H1 (cell line): ENCODE data around the gene TPPP. TPM values are rescaled to one million over a fixed set of nuclear protein-coding genes. Genes with fewer than 3 reads are reported as not detected.

ENCODE experiments used
- CTCF ChIA-PET: fragments of 300-600 bp; sonication (Branson Sonifier 250); formaldehyde crosslinking; loops from one replicate; lab custom pipeline; 2021; ENCODE audit not compliant: partially characterized antibody; lab: Charles Lee
- POLR2A ChIA-PET: fragments of 300-600 bp; sonication (Branson Sonifier 250); formaldehyde crosslinking; loops from one replicate; lab custom pipeline; 2021; ENCODE audit warnings: inconsistent platforms; ENCODE audit not compliant: partially characterized antibody; lab: Charles Lee
- DNase-seq, 2 experiments: peaks; one replicate each; pipeline versions ENCODE4 v3.0.0 to v3.0.0-alpha.2; 2010 to 2022; ENCODE audit warnings: low spot score in 2 of 2, low read depth in 1 of 2, mixed read lengths in 1 of 2
- FAIRE-seq: peaks from 2 replicates; lab custom pipeline; 2011; peaks lifted over from hg19 to GRCh38; lab: Jason Lieb, UNC
- H2AFZ ChIP-seq: 2 replicates; pipeline ENCODE4 v1.8.1; 2012; ENCODE audit warnings: low read length, inconsistent platforms
- H2AK5ac ChIP-seq: 2 replicates; pipeline ENCODE4 v1.6.1; 2013; ENCODE audit warnings: low read depth, low read length
- H2BK120ac ChIP-seq: replicated peaks from 2 replicates; pipeline ENCODE3; 2013; ENCODE audit warnings: low read depth, low read length, inconsistent platforms
- H2BK12ac ChIP-seq: 2 replicates; pipeline ENCODE4 v1.6.1; 2013; ENCODE audit warnings: low read depth, low read length
- H2BK15ac ChIP-seq: 2 replicates; pipeline ENCODE4 v1.6.1; 2013; ENCODE audit warnings: low read length
- H2BK20ac ChIP-seq: 2 replicates; pipeline ENCODE4 v1.6.1; 2013; ENCODE audit warnings: low read length
- H2BK5ac ChIP-seq: 2 replicates; pipeline ENCODE4 v1.6.1; 2013; ENCODE audit warnings: low read depth, low read length
- H3K14ac ChIP-seq: 2 replicates; pipeline ENCODE4 v1.6.1; 2013; ENCODE audit warnings: inconsistent platforms; ENCODE audit not compliant: insufficient read length
- H3K18ac ChIP-seq: 2 replicates; pipeline ENCODE4 v1.6.1; 2013; ENCODE audit warnings: low read length; ENCODE audit errors: extremely low read depth
- H3K23ac ChIP-seq: 2 replicates; pipeline ENCODE4 v1.6.1; 2013; ENCODE audit warnings: inconsistent platforms; ENCODE audit not compliant: insufficient read length
- H3K23me2 ChIP-seq: 2 replicates; pipeline ENCODE4 v1.6.1; 2013; ENCODE audit warnings: low read depth, low read length
- H3K27ac ChIP-seq: 2 replicates; pipeline ENCODE4 v1.6.1; 2011; ENCODE audit warnings: low read depth, low read length, inconsistent platforms
- H3K27me3 ChIP-seq, 4 experiments: replicated peaks in 1 of 4; 1 replicate in 1 of 4; 2 replicates in 3 of 4; pipeline versions ENCODE4 v1.6.1 to v1.8.1; 2011 to 2013; ENCODE audit warnings: low read length in 3 of 4, mild to moderate bottlenecking in 3 of 4, inconsistent platforms in 2 of 4, mixed read lengths in 2 of 4, moderate library complexity in 1 of 4; ENCODE audit not compliant: control insufficient read depth in 3 of 4, insufficient read depth in 3 of 4; ENCODE audit errors: extremely low read depth in 1 of 4
- H3K36me3 ChIP-seq, 4 experiments: 2 replicates each; pipeline versions ENCODE4 v1.6.1 to v1.8.1; 2011 to 2013; ENCODE audit warnings: mild to moderate bottlenecking in 4 of 4, low read length in 3 of 4, moderate library complexity in 2 of 4, control low read depth in 1 of 4, inconsistent platforms in 1 of 4; ENCODE audit not compliant: insufficient read depth in 4 of 4, control insufficient read depth in 2 of 4
- H3K4ac ChIP-seq: replicated peaks from 2 replicates; pipeline ENCODE3; 2013; ENCODE audit warnings: low read length, low read depth, mixed read lengths, inconsistent platforms; ENCODE audit not compliant: insufficient read length
- H3K4me1 ChIP-seq, 4 experiments: replicated peaks in 1 of 4; 1 replicate in 1 of 4; 2 replicates in 3 of 4; pipeline versions ENCODE4 v1.6.1 to v1.8.1; 2011 to 2013; ENCODE audit warnings: low read length in 3 of 4, inconsistent platforms in 2 of 4, mixed read lengths in 1 of 4; ENCODE audit not compliant: insufficient read depth in 4 of 4, control insufficient read depth in 3 of 4
- H3K4me2 ChIP-seq, 2 experiments: 2 replicates each; pipeline versions ENCODE4 v1.6.1 to v1.8.1; 2011 to 2013; ENCODE audit warnings: low read depth in 2 of 2, low read length in 2 of 2, control low read depth in 1 of 2, inconsistent platforms in 1 of 2, mild to moderate bottlenecking in 1 of 2; ENCODE audit not compliant: insufficient read depth in 1 of 2
- H3K4me3 ChIP-seq, 4 experiments: fragments of 200-600, 300-600 bp in 1 of 4; sonication (generic), shearing (Covaris generic), sonication (Bioruptor Twin) in 1 of 4; 2 replicates each; pipeline versions ENCODE4 v1.5.1 to v1.8.1; 2011 to 2016; ENCODE audit warnings: low read length in 4 of 4, low read depth in 3 of 4, control low read depth in 2 of 4, inconsistent platforms in 2 of 4, mild to moderate bottlenecking in 2 of 4, mixed read lengths in 1 of 4, moderate library complexity in 1 of 4; ENCODE audit not compliant: insufficient read depth in 2 of 4; ENCODE audit errors: extremely low read depth in 1 of 4
- H3K56ac ChIP-seq: replicated peaks from 2 replicates; pipeline ENCODE3; 2013; ENCODE audit warnings: low read depth, mild to moderate bottlenecking, mixed read lengths, low read length, inconsistent platforms; ENCODE audit not compliant: insufficient read length
- H3K79me1 ChIP-seq: 2 replicates; pipeline ENCODE4 v1.6.1; 2013; ENCODE audit warnings: low read depth, low read length, control low read depth
- H3K79me2 ChIP-seq, 2 experiments: 2 replicates each; pipeline versions ENCODE4 v1.6.1 to v1.8.1; 2012 to 2013; ENCODE audit warnings: low read length in 2 of 2, mild to moderate bottlenecking in 2 of 2, inconsistent platforms in 1 of 2; ENCODE audit not compliant: insufficient read depth in 2 of 2, control insufficient read depth in 1 of 2
- H3K9ac ChIP-seq, 4 experiments: replicated peaks in 1 of 4; 1 replicate in 1 of 4; 2 replicates in 3 of 4; pipeline versions ENCODE4 v1.6.1 to v1.8.1; 2011 to 2013; ENCODE audit warnings: low read depth in 3 of 4, low read length in 3 of 4, control low read depth in 2 of 4, mild to moderate bottlenecking in 2 of 4, moderate library complexity in 2 of 4, inconsistent platforms in 1 of 4; ENCODE audit errors: extremely low read depth in 1 of 4
- H3K9me3 ChIP-seq, 2 experiments: 2 replicates each; pipeline versions ENCODE4 v1.6.1 to v1.8.1; 2012 to 2013; ENCODE audit warnings: mild to moderate bottlenecking in 2 of 2, moderate library complexity in 2 of 2, control low read depth in 1 of 2, inconsistent platforms in 1 of 2, low read depth in 1 of 2, low read length in 1 of 2, mixed read lengths in 1 of 2; ENCODE audit not compliant: insufficient read depth in 2 of 2
- H4K20me1 ChIP-seq, 2 experiments: replicated peaks in 1 of 2; 2 replicates each; pipeline versions ENCODE3 to v1.8.1; 2011 to 2013; ENCODE audit warnings: inconsistent platforms in 2 of 2, low read length in 2 of 2, mild to moderate bottlenecking in 1 of 2; ENCODE audit not compliant: insufficient read depth in 2 of 2, control insufficient read depth in 1 of 2
- H4K5ac ChIP-seq: 2 replicates; pipeline ENCODE4 v1.6.1; 2013; ENCODE audit warnings: low read length, low read depth, mixed read lengths, inconsistent platforms; ENCODE audit not compliant: insufficient read length
- H4K8ac ChIP-seq: 2 replicates; pipeline ENCODE4 v1.8.0; 2013; ENCODE audit warnings: mild to moderate bottlenecking, moderate library complexity, low read length, inconsistent platforms; ENCODE audit not compliant: insufficient read depth; ENCODE audit errors: extremely low read depth
- H4K91ac ChIP-seq: replicated peaks from 2 replicates; pipeline ENCODE3; 2013; ENCODE audit warnings: low read length, mixed read lengths, inconsistent platforms; ENCODE audit not compliant: insufficient read length
- BCL11A ChIP-seq, 2 experiments: IDR thresholded peaks; one replicate each; pipeline ENCODE4 v1.6.1; 2011; ENCODE audit warnings: low read depth in 2 of 2, low read length in 2 of 2, mild to moderate bottlenecking in 2 of 2
- NANOG ChIP-seq: IDR thresholded peaks from 2 replicates; pipeline ENCODE4 v1.6.1; 2011; ENCODE audit warnings: low read length, low read depth, mild to moderate bottlenecking, inconsistent platforms; ENCODE audit not compliant: insufficient read depth, poor library complexity, severe bottlenecking
- SIX5 ChIP-seq: IDR thresholded peaks from 2 replicates; pipeline ENCODE4 v1.6.1; 2011; ENCODE audit warnings: mild to moderate bottlenecking, low read depth, low read length
- TBP ChIP-seq: IDR thresholded peaks from 2 replicates; pipeline ENCODE4 v1.6.1; 2011; ENCODE audit warnings: low read depth, low read length, improper control_type of control experiment
- TEAD4 ChIP-seq: IDR thresholded peaks from 2 replicates; pipeline ENCODE4 v1.6.1; 2012; ENCODE audit warnings: low read depth, low read length, inconsistent platforms, mixed read lengths
- WGBS, 2 experiments: shearing (Covaris generic) in 1 of 2; methylation state at CpG; one replicate each; pipeline versions ENCODE4 v1.1.6 to v1.1.7; 2013 to 2015; ENCODE audit warnings: low lambda C conversion rate in 2 of 2, mixed read lengths in 2 of 2, inconsistent platforms in 1 of 2, low coverage in 1 of 2, missing lambda C conversion rate in 1 of 2; ENCODE audit not compliant: insufficient replicate concordance in 2 of 2, insufficient coverage in 1 of 2, insufficient read length in 1 of 2; ENCODE audit errors: extremely low coverage in 1 of 2, missing lambda C conversion rate in 1 of 2; 5-methylcytosine and 5-hydroxymethylcytosine counted together
- polyA plus RNA-seq, 7 experiments: library from polyadenylated mRNA; depleted of rRNA in 3 of 7; stranded (reverse) in 5 of 7; unstranded in 2 of 7; fragments of >200 nt in 5 of 7; fragments of 200-250 nt in 2 of 7; gene quantifications; 1 replicate in 5 of 7; 2 replicates in 1 of 7; 4 replicates in 1 of 7; pipeline versions ENCODE4 v1.2.1 to v1.2.3, GENCODE V29; 2011 to 2013; ENCODE audit warnings: missing spikeins in 2 of 7, mixed read lengths in 2 of 7
- total RNA-seq: library from RNA; stranded (reverse); fragmentation: NEBNext Ultra II Directional; extraction: Animal tissue kit (Norgen Biotek cat#: 25700); gene quantifications from 2 replicates; pipeline ENCODE4 v1.2.1, GENCODE V29; 2021

The TPPP gene
- total and polyA plus RNA-seq, 2 of the 8 experiments (the other 6 are each of a cell fraction or from before 2014, with no cell fraction given): 0.36 to 0.93 TPM

GRCh38 chr5:624118-624950 is 68.8 kb downstream of the TPPP start:
- Histone ChIP-seq H3K9me3 (no peaks in the 10 kb centered on the region), H3K23me2 (no peaks in the 10 kb centered on the region), H3K4me2 (no peak overlapping the region), H4K5ac (no peak overlapping the region), H2AFZ (no peak overlapping the region), H2BK20ac (no peak overlapping the region), H3K4ac (no peak overlapping the region), H4K8ac (no peak overlapping the region), H4K20me1 (peaks cover 8 to 9% of the 10 kb centered on the region in 2 experiments), H3K27ac (no peak overlapping the region), H3K14ac (no peak overlapping the region), H2AK5ac (no peak overlapping the region), H2BK12ac (no peak overlapping the region), H3K27me3 (no peaks in the 10 kb centered on the region), H2BK15ac (no peak overlapping the region), H3K4me3 (no peak overlapping the region), H3K4me1 (no peaks in the 10 kb centered on the region; a peak in 1 of 7 replicates), H3K9ac (no peak overlapping the region), H3K56ac (no peak overlapping the region), H3K18ac (no peak overlapping the region), H3K36me3 (peaks cover 12 to 51% (median 42%) of the 10 kb centered on the region in 4 experiments), H2BK120ac (no peak overlapping the region), H3K23ac (no peak overlapping the region), H3K79me2 (peaks cover 0 to 4% of the 10 kb centered on the region in 2 experiments; a peak in 1 of 4 replicates), H2BK5ac (no peak overlapping the region; the same call in 1 of the 2 replicates), H3K79me1 (peaks cover 3% of the 10 kb centered on the region; the same call in 1 of the 2 replicates), H4K91ac (no peak overlapping the region)
- no peak for DNase-seq
- no peak for FAIRE-seq
- CTCF ChIA-PET: no interaction called here
- POLR2A ChIA-PET: no interaction called here
- TF ChIP-seq SIX5 (no peak), NANOG (no peak), BCL11A (IDR thresholded peaks at IDR 0.05; ENCODE audit: low read depth in 2 of 2, low read length in 2 of 2) (no peak), TEAD4 (no peak), TBP (no peak)
- 91% methylated on average over 38 of the region's 38 CpGs; no CpG with 5 or more reads in 1 of the 2 experiments for WGBS, 2 experiments
